Central memory CD8-positive, alpha-beta T cell (primary cell): ENCODE measurements around the gene SLC9A8.
"Not testable (repeated sequence)": the region's sequence is repeated elsewhere in the genome, so short reads cannot be mapped to it uniquely, and the experiment has no call there.

Source experiments
- ATAC-seq: fragments of 150-1000 bp; cut with Tn5 transposase; replicated peaks from 2 replicates; pipeline ENCODE4 v1.10.0; 2022; ENCODE audit warnings: mild to moderate bottlenecking, moderate FRiP score, moderate number of reproducible peaks; ENCODE audit not compliant: poor library complexity, severe bottlenecking; ENCODE audit errors: extremely low read depth
- DNase-seq, 2 donors: peaks; one replicate each; pipeline ENCODE4 v3.0.0; 2021; ENCODE audit warnings: low spot score in 2 of 2
- H3K27ac Mint-ChIP-seq: one replicate; pipeline ENCODE4 v1.8.0; 2022; ENCODE audit warnings: low read depth, mild to moderate bottlenecking, moderate library complexity, mixed read lengths
- H3K27me3 Mint-ChIP-seq: one replicate; pipeline ENCODE4 v1.8.0; 2022; ENCODE audit warnings: mixed read lengths
- H3K36me3 Mint-ChIP-seq: one replicate; pipeline ENCODE4 v1.8.0; 2022; ENCODE audit warnings: mild to moderate bottlenecking, moderate library complexity, mixed read lengths; ENCODE audit not compliant: insufficient read depth
- H3K4me1 Mint-ChIP-seq: one replicate; pipeline ENCODE4 v1.8.0; 2022; ENCODE audit warnings: mixed read lengths
- H3K4me3 Mint-ChIP-seq: one replicate; pipeline ENCODE4 v1.8.0; 2022; ENCODE audit warnings: mild to moderate bottlenecking, moderate library complexity, mixed read lengths
- H3K9me3 Mint-ChIP-seq: one replicate; pipeline ENCODE4 v1.8.0; 2022; ENCODE audit warnings: mixed read lengths

Gene SLC9A8

GRCh38 chr20:49781676-49782075 lies 31.0 kb upstream of the SLC9A8 start:
- no peaks in the 10 kb centered on the region for H3K36me3 Mint-ChIP-seq
- H3K4me3 Mint-ChIP-seq: no peak overlapping the region
- ATAC-seq (no peak), DNase-seq (no peak)
- no peak overlapping the region for H3K27ac Mint-ChIP-seq
- no peaks in the 10 kb centered on the region for H3K9me3 Mint-ChIP-seq
- no peaks in the 10 kb centered on the region for H3K27me3 Mint-ChIP-seq
- H3K4me1 Mint-ChIP-seq: peaks cover 1% of the 10 kb centered on the region

- H3K4me1 Mint-ChIP-seq, H3K9me3 Mint-ChIP-seq, H3K4me3 Mint-ChIP-seq, H3K36me3 Mint-ChIP-seq, ATAC-seq, H3K27ac Mint-ChIP-seq, DNase-seq, H3K27me3 Mint-ChIP-seq: not testable (repeated sequence)
These were observed 30.2 kb upstream of the SLC9A8 start for GRCh38 chr20:49782439-49782838.

GRCh38 chr20:49783021-49783995 lies 29.3 kb upstream of the SLC9A8 start:
- DNase-seq, H3K4me1 Mint-ChIP-seq, H3K9me3 Mint-ChIP-seq, H3K27ac Mint-ChIP-seq, H3K36me3 Mint-ChIP-seq, H3K27me3 Mint-ChIP-seq, H3K4me3 Mint-ChIP-seq, ATAC-seq: not testable (repeated sequence)

DNA sequence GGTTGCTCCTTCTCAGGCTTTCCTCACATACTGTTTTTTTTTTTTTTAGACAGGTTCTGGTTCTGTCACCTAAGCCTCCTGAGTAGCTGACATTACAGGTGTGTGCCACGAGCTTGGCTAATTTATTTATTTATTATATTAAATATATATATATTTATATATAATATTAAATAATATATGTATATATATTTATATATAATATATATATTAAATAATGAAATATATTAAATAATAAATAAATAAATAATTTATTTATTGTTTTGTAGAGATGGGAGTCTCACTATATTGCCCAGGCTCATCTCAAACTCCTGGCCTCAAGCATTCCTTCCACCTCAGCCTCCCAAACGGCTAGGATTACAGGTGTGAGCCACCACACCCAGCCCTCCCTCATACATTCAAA lies 28.3 kb upstream of the SLC9A8 start:
- DNase-seq (no peak), ATAC-seq (no peak)
- Mint-ChIP-seq H3K9me3 (no peaks in the 10 kb centered on the region), H3K27me3 (no peaks in the 10 kb centered on the region), H3K4me3 (no peak overlapping the region), H3K4me1 (no peaks in the 10 kb centered on the region), H3K27ac (no peak overlapping the region), H3K36me3 (no peaks in the 10 kb centered on the region)

DNA sequence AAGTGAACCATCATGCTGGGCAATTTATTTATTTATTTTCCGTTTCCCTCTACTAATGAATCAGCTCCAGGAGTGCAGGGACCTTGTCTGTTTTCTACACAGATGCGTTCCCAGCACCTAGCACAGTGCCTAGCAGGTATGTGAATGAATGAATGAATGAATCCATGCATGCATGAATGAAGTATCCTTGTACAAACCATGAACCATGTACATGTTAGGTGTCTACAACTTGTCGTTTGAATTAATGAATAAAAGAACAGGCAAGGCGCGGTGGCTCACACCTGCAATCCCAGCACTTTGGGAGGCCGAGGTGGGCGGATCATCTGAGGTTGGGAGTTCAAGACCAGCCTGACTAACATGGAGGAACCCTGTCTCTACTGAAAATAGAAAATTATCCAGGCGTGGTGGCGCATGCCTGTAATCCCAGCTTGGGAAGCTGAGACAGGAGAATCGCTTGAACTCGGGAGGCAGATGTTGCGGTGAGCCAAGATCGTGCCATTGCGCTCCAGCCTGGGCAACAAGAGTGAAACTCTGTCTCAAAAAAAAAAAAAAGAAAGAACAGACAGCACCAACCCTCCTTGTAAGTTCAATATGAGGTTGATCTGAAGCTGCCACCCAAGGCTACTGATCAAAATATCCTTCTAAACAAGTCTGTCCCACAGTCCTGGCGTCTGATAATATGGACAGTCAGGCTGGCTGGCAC lies 27.3 kb upstream of the SLC9A8 start:
- Mint-ChIP-seq H3K36me3 (no peaks in the 10 kb centered on the region), H3K4me3 (no peak overlapping the region), H3K27ac (no peak overlapping the region), H3K27me3 (no peaks in the 10 kb centered on the region), H3K9me3 (no peaks in the 10 kb centered on the region), H3K4me1 (no peaks in the 10 kb centered on the region)
- ATAC-seq (no peak), DNase-seq (no peak)

DNA sequence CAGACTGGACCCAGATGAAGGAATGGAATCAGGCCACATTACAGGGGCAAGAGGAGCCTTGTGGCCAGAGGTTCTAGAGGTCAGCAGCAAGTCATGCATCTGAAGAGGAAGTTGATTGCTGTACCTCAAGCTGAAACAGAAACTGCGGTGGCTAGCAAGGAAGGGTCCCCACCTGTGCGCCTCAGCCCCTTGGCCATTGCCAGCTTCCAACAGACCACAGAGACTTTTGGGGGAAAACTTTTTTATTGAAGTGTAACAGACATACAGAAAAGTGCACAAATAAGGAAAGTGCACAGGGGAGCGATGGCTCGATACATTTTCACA lies 26.8 kb upstream of the SLC9A8 start:
- Mint-ChIP-seq H3K4me1 (no peaks in the 10 kb centered on the region), H3K9me3 (no peaks in the 10 kb centered on the region), H3K4me3 (no peak overlapping the region), H3K36me3 (no peaks in the 10 kb centered on the region), H3K27me3 (no peaks in the 10 kb centered on the region), H3K27ac (no peak overlapping the region)
- no peak for DNase-seq
- no peak for ATAC-seq

- H3K27me3 Mint-ChIP-seq: no peaks in the 10 kb centered on the region
- H3K4me3 Mint-ChIP-seq: no peak overlapping the region
- no peak overlapping the region for H3K27ac Mint-ChIP-seq
- H3K36me3 Mint-ChIP-seq: no peaks in the 10 kb centered on the region
- DNase-seq: no peak
- H3K9me3 Mint-ChIP-seq: no peaks in the 10 kb centered on the region
- ATAC-seq: no peak
- H3K4me1 Mint-ChIP-seq: no peaks in the 10 kb centered on the region
These were observed 26.4 kb upstream of the SLC9A8 start for GRCh38 chr20:49786196-49786595.

GRCh38 chr20:49786668-49787370 lies 25.8 kb upstream of the SLC9A8 start:
- H3K27me3 Mint-ChIP-seq: no peaks in the 10 kb centered on the region
- no peak overlapping the region for H3K4me3 Mint-ChIP-seq
- no peak for DNase-seq
- no peaks in the 10 kb centered on the region for H3K4me1 Mint-ChIP-seq
- no peak for ATAC-seq
- no peaks in the 10 kb centered on the region for H3K36me3 Mint-ChIP-seq
- H3K27ac Mint-ChIP-seq: no peak overlapping the region
- no peaks in the 10 kb centered on the region for H3K9me3 Mint-ChIP-seq

GRCh38 chr20:49787371-49788357 lies 25.0 kb upstream of the SLC9A8 start:
- no peak overlapping the region for H3K27ac Mint-ChIP-seq
- ATAC-seq: no peak
- DNase-seq: no peak
- no peaks in the 10 kb centered on the region for H3K27me3 Mint-ChIP-seq
- H3K9me3 Mint-ChIP-seq: no peaks in the 10 kb centered on the region
- H3K4me1 Mint-ChIP-seq: no peaks in the 10 kb centered on the region
- H3K4me3 Mint-ChIP-seq: no peak overlapping the region
- H3K36me3 Mint-ChIP-seq: no peaks in the 10 kb centered on the region

- Mint-ChIP-seq H3K27me3 (no peaks in the 10 kb centered on the region), H3K27ac (no peak overlapping the region), H3K4me1 (peaks cover 5% of the 10 kb centered on the region), H3K36me3 (no peaks in the 10 kb centered on the region), H3K9me3 (no peaks in the 10 kb centered on the region), H3K4me3 (no peak overlapping the region)
- no peak for ATAC-seq
- no peak for DNase-seq
These were observed 22.4 kb upstream of the SLC9A8 start for GRCh38 chr20:49790077-49790798.

DNA sequence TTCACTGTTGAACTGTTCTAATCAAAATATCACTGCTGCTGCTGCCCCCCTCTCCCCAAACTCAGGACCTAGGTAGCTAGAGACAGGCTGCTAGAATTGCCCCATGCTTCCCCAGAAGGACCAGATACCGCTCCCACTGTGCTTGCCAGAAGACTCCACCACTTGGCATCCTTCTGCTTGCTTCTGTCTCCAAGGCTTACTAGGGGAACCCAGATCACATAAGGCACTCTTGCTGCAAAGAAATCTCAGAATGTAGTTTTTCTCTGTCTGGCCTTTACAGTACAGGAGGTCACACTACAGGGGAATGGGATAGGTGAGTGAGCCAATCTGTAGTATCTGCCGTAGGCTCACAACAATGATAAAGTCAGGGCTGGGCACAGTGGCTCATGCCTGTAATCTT lies 21.5 kb upstream of the SLC9A8 start:
- no peak for DNase-seq

More for the DNA sequence above, 21.5 kb upstream of the SLC9A8 start:
- H3K36me3 Mint-ChIP-seq: no peaks in the 10 kb centered on the region
- H3K27ac Mint-ChIP-seq: no peak overlapping the region
- no peak overlapping the region for H3K4me3 Mint-ChIP-seq
- no peaks in the 10 kb centered on the region for H3K9me3 Mint-ChIP-seq
- no peaks in the 10 kb centered on the region for H3K27me3 Mint-ChIP-seq
- no peak for ATAC-seq
- H3K4me1 Mint-ChIP-seq: peaks cover 6% of the 10 kb centered on the region
